Panc1 (cell line): ENCODE measurements around the gene BAG1. TPM values are rescaled to one million over a fixed set of nuclear protein-coding genes. Genes with fewer than 3 reads are reported as not detected.

Experiments
- ATAC-seq: fragments of 200-7000 bp; cut with Tn5 transposase; 2 replicates; pipeline ENCODE4 v1.9.1; 2020; ENCODE audit warnings: mild to moderate bottlenecking, moderate library complexity
- BruUV-seq: library from RNA; stranded (reverse); fragments of 400-500 nt; replicated peaks from 2 replicates; lab custom pipeline; 2021; lab: Mats Ljungman, UMichigan
- CTCF ChIA-PET: fragments of 300-600 bp; sonication (Branson Sonifier 250); formaldehyde crosslinking; loops from one replicate; lab custom pipeline; 2022; ENCODE audit warnings: antibody characterized with exemption; lab: Charles Lee
- POLR2A ChIA-PET: fragments of 300-600 bp; sonication (Branson Sonifier 250); formaldehyde crosslinking; loops from one replicate; lab custom pipeline; 2022; ENCODE audit warnings: antibody characterized with exemption; lab: Charles Lee
- DNase-seq: peaks from one replicate; pipeline ENCODE4 v3.0.0-alpha.2; 2010; ENCODE audit warnings: low read depth, low spot score
- H3K27ac ChIP-seq: 2 replicates; pipeline ENCODE4 v1.5.1; 2011; ENCODE audit warnings: mild to moderate bottlenecking, low read length, inconsistent platforms
- H3K27me3 ChIP-seq: fragments of 200-500 bp; sonication (Bioruptor generic); 2 replicates; pipeline ENCODE4 v1.6.0; 2014; ENCODE audit warnings: low read length, inconsistent platforms; ENCODE audit not compliant: control insufficient read depth, insufficient read depth
- H3K36me3 ChIP-seq: fragments of 200-500 bp; sonication (Bioruptor generic); 2 replicates; pipeline ENCODE4 v1.5.1; 2014; ENCODE audit warnings: inconsistent platforms, mild to moderate bottlenecking, low read length, moderate library complexity; ENCODE audit not compliant: control insufficient read depth, insufficient read depth
- H3K4me1 ChIP-seq: 2 replicates; pipeline ENCODE4 v1.5.1; 2011; ENCODE audit warnings: inconsistent platforms, mild to moderate bottlenecking, low read length, moderate library complexity; ENCODE audit not compliant: control insufficient read depth, insufficient read depth
- H3K4me3 ChIP-seq, 2 experiments: 2 replicates each; pipeline ENCODE4 v1.5.1; 2011 to 2012; ENCODE audit warnings: low read depth in 2 of 2, low read length in 2 of 2, mild to moderate bottlenecking in 2 of 2, inconsistent platforms in 1 of 2, moderate library complexity in 1 of 2
- H3K9me3 ChIP-seq: fragments of 200-500 bp; sonication (Bioruptor generic); 2 replicates; pipeline ENCODE4 v1.5.1; 2014; ENCODE audit warnings: low read depth, mild to moderate bottlenecking, inconsistent platforms, low read length, moderate library complexity; ENCODE audit not compliant: control insufficient read depth, insufficient read depth
- POLR2AphosphoS5 ChIP-seq: IDR thresholded peaks from 2 replicates; pipeline ENCODE4 v1.6.1; 2012; ENCODE audit warnings: mild to moderate bottlenecking, low read depth, low read length, moderate library complexity
- SIN3A ChIP-seq: IDR thresholded peaks from 2 replicates; pipeline ENCODE4 v1.6.1; 2012; ENCODE audit warnings: low read depth, mild to moderate bottlenecking, low read length, moderate library complexity, borderline replicate concordance; ENCODE audit not compliant: insufficient read depth
- TCF7L2 ChIP-seq: IDR thresholded peaks from 2 replicates; pipeline ENCODE4 v1.6.1; 2011; ENCODE audit warnings: mild to moderate bottlenecking, low read depth, low read length, inconsistent platforms
- in situ Hi-C: cut with HindIII; loops from 2 replicates; pipeline ENCODE4 v1.10.0; 2016; ENCODE audit warnings: low sequenced_read_pairs, low pct_unique_long_range_greater_than_20kb
- intact Hi-C: fragments of 100-400 bp; cut with micrococcal nuclease; formaldehyde crosslinking; loops from one replicate; pipeline ENCODE4 v1.10.0; 2022; ENCODE audit not compliant: unreplicated experiment
- total RNA-seq: library from RNA; stranded (reverse); gene quantifications from one replicate; pipeline ENCODE4 v1.2.1, GENCODE V29; 2021; ENCODE audit not compliant: unreplicated experiment
- TF ChIP-seq, protein P1 (sequence below): fragments of 450-650 bp; IDR thresholded peaks from 2 replicates; pipeline ENCODE4 v1.5.1; 2017; ENCODE audit warnings: mild to moderate bottlenecking
- TF ChIP-seq, protein P2 (sequence below), 2 experiments: IDR thresholded peaks; 2 replicates each; pipeline ENCODE4 v1.6.1; 2011 to 2012; ENCODE audit warnings: low read depth in 2 of 2, control low read depth in 1 of 2, low read length in 1 of 2, mild to moderate bottlenecking in 1 of 2, moderate library complexity in 1 of 2; ENCODE audit not compliant: insufficient read depth in 1 of 2

Gene BAG1
- total RNA-seq, 1 experiment from 2014 or later, result 95.8 TPM

DNA sequence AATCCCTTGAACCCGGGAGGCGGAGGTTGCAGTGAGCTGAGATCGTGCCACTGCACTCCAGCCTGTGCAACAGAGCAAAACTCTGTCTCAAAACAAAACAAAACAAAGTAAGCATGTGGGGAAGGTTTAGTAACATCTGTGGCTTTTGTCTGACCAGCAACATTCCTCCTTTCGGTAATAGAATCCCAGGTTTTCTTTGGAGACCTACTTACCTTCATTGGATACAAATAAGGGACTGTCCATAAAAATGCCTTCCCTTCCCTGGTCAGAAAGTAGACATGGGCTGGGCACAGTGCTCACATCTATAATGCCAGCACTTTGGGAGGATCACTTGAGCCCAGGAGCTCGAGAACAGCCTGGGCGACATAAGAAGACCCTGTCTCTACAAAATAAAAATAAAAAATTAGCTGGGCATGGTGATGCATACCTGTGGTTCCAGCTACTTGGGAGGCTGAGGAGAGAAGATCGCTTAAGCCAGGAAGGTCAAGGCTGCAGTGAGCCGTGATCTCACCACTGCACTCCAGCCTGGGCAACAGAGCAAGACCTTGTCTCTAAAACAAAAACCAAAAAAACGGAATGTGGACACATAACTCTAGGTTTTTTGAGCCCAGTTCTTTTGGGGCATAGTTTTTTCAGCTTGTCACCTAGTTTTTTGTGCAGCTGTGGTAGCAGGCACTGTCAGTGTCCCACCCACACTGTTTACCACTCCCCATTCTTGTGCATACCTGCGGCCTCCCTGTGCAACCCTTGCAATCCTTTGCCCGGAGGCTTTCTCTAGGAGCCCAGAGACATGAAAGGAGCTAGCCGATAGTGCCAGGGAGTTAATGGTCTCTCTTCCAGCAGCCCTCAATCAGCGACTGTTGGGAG lies 33.5 kb downstream of the BAG1 start:
- in situ Hi-C loops, result no loop called here
- no peaks in the 10 kb centered on the region for H3K4me1 ChIP-seq
- DNase-seq (no peak), ATAC-seq (no peak)
- no TSS peak for BruUV-seq
- no peak overlapping the region for H3K27ac ChIP-seq
- CTCF ChIA-PET, result no interaction called here
- H3K9me3 ChIP-seq, result no peaks in the 10 kb centered on the region
- H3K27me3 ChIP-seq, result peaks cover 2% of the 10 kb centered on the region; the same call in 1 of the 2 replicates
- POLR2A ChIA-PET, result interaction anchor here (0.5 to 0.6 kb wide), 2 partner anchors 17 to 184 kb away, joined by 3 read pairs; no protein-coding TSS in a partner anchor
- H3K36me3 ChIP-seq, result no peaks in the 10 kb centered on the region
- H3K4me3 ChIP-seq, result no peak overlapping the region
- TF ChIP-seq POLR2AphosphoS5, result no peak
- TF ChIP-seq, protein P1, sequence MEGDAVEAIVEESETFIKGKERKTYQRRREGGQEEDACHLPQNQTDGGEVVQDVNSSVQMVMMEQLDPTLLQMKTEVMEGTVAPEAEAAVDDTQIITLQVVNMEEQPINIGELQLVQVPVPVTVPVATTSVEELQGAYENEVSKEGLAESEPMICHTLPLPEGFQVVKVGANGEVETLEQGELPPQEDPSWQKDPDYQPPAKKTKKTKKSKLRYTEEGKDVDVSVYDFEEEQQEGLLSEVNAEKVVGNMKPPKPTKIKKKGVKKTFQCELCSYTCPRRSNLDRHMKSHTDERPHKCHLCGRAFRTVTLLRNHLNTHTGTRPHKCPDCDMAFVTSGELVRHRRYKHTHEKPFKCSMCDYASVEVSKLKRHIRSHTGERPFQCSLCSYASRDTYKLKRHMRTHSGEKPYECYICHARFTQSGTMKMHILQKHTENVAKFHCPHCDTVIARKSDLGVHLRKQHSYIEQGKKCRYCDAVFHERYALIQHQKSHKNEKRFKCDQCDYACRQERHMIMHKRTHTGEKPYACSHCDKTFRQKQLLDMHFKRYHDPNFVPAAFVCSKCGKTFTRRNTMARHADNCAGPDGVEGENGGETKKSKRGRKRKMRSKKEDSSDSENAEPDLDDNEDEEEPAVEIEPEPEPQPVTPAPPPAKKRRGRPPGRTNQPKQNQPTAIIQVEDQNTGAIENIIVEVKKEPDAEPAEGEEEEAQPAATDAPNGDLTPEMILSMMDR, result no peak
- TF ChIP-seq, protein P2, sequence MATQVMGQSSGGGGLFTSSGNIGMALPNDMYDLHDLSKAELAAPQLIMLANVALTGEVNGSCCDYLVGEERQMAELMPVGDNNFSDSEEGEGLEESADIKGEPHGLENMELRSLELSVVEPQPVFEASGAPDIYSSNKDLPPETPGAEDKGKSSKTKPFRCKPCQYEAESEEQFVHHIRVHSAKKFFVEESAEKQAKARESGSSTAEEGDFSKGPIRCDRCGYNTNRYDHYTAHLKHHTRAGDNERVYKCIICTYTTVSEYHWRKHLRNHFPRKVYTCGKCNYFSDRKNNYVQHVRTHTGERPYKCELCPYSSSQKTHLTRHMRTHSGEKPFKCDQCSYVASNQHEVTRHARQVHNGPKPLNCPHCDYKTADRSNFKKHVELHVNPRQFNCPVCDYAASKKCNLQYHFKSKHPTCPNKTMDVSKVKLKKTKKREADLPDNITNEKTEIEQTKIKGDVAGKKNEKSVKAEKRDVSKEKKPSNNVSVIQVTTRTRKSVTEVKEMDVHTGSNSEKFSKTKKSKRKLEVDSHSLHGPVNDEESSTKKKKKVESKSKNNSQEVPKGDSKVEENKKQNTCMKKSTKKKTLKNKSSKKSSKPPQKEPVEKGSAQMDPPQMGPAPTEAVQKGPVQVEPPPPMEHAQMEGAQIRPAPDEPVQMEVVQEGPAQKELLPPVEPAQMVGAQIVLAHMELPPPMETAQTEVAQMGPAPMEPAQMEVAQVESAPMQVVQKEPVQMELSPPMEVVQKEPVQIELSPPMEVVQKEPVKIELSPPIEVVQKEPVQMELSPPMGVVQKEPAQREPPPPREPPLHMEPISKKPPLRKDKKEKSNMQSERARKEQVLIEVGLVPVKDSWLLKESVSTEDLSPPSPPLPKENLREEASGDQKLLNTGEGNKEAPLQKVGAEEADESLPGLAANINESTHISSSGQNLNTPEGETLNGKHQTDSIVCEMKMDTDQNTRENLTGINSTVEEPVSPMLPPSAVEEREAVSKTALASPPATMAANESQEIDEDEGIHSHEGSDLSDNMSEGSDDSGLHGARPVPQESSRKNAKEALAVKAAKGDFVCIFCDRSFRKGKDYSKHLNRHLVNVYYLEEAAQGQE (IDR thresholded peaks at IDR 0.05; ENCODE audit: insufficient read depth in 1 of 2, low read depth in 2 of 2, low read length in 1 of 2), result no peak
- TF ChIP-seq SIN3A, result no peak
- no peak for TF ChIP-seq TCF7L2
- intact Hi-C loops, result no loop called here

DNA sequence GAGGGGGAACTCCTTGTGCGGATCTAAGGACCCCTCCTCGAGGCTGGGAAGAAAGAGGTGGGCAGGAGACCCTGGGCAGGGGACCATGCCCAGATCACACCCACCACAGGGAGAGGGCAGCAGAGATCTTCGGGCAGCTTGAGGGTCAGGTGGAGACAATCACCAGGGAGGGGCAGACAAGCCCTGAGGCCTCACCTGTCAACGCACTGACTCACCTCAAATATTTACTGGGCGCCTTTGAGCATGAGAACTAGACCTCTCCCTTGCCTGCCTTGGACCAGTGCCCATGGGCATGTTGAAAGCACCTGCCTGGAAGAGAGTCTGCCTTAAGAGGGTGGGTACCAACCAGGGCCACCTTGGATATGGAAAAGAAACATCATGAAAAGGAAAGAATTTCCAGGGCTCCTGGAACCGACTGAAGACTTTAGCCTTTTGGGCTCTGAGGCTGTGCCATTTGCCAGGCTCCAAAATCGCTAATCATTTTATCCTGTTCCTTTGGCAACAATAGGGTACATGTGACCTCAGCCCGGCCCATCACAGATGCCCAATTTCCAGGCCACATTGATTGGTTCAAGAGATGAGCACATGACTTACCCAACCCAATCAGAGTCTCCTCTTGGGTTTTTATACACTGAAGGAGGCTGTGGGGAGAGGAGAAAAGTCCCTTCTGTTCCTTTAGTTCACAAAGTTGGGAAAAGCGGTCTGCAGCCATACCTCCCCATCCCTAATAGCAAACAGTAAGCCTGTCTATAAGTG lies 35.0 kb downstream of the BAG1 start:
- ChIA-PET CTCF (no interaction called here), POLR2A (no interaction called here)
- ATAC-seq (peak; percentile 22; the same call in 1 of the 2 replicates), DNase-seq (peak; percentile 64)
- Histone ChIP-seq H3K9me3 (no peaks in the 10 kb centered on the region), H3K4me1 (0 out of 2 replicates have a peak, but pooled peaks cover 2% of the 10 kb centered on the region), H3K27me3 (peaks cover 2% of the 10 kb centered on the region; the same call in 1 of the 2 replicates), H3K36me3 (no peaks in the 10 kb centered on the region), H3K4me3 (no peak overlapping the region), H3K27ac (no peak overlapping the region)
- TF ChIP-seq, protein P2 (IDR thresholded peaks at IDR 0.05; ENCODE audit: insufficient read depth in 1 of 2, low read depth in 2 of 2, low read length in 1 of 2), result no peak
- TF ChIP-seq SIN3A (no peak), POLR2AphosphoS5 (no peak), TCF7L2 (no peak)
- TF ChIP-seq, protein P1, result no peak
- intact Hi-C loops (no loop called here), in situ Hi-C loops (no loop called here)
- no TSS peak for BruUV-seq
